Activated gamma-delta T cell treated with Interleukin-2 at 50 U/mL for 16 hours (primary cell): Measurements from ENCODE around the gene AMY1A.
"Not testable (repeated sequence)": the region's sequence is repeated elsewhere in the genome, so short reads cannot be mapped to it uniquely, and the experiment has no call there.

Experiments
- DNase-seq: peaks from one replicate; pipeline ENCODE4 v3.0.0-alpha.2; 2020

AMY1A gene

DNA sequence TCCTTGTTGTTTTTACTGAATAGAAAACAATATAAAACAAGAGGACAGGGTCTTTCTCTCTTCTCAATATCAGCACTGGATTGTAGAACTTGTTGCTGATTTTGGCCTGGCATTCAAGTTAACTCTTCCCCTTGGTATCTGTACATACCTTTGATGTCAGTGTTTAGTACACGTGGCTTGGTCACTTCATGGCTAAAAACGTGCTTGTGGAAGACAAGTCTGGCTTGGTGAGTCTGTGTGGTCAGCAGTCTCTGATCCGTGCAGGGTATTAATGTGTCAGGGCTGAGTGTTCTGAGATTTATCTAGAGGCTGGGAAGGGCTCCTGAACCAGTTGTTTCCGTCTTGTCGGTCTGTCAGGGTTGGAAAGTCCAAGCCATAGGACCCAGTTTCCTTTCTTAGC lies at the start of gene AMY1A:
AMY1A (plus strand) TSS at position 301 of the 400 bp plus-strand sequence. CDS start 571 bp downstream, outside the sequence.
- not testable (repeated sequence) for DNase-seq

DNA sequence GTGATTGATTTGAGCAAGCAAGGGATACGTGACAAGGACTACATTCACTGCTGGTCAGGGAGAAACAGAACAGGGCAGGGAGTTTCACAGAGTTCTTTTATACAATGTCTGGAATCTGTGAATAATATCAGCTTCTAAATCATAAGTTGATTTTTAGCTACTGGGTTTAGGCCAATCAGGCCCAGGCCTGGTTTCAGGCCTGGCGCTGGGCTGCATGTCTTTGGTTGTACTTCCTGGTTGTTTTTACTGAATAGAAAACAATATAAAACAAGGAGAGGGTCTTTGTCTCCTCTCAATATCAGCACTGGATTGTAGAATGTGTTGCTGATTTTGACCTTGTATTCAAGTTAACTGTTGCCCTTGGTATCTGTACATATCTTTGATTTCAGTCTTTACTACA lies 39.2 kb upstream of the AMY1A start:
- DNase-seq = no peak

DNA sequence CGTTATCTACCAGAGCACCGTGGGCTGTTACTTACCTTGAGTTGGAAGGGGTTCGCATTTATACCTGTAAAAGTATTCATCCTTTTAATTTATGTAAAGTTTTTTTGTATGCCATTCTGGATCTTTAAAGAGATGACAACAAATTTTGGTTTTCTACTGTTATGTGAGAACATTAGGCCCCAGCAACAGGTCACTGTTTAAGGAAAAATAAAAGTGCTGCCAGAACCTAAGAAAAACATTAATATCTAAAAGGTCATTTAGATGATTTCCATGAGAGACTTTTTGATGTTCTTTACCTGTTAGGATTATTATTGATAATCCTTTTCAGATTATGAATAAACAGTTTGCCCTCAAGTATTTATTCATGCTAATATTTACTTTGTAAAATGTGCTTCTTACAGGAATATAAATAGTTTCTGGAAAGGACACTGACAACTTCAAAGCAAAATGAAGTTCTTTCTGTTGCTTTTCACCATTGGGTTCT lies 38.5 kb upstream of the AMY1A start, which contains the start of gene AMY2A:
AMY2A (plus strand) TSS at position 434 of the 484 bp plus-strand sequence; CDS start at position 448, 14 bp downstream.
- DNase-seq = not testable (repeated sequence)

DNA sequence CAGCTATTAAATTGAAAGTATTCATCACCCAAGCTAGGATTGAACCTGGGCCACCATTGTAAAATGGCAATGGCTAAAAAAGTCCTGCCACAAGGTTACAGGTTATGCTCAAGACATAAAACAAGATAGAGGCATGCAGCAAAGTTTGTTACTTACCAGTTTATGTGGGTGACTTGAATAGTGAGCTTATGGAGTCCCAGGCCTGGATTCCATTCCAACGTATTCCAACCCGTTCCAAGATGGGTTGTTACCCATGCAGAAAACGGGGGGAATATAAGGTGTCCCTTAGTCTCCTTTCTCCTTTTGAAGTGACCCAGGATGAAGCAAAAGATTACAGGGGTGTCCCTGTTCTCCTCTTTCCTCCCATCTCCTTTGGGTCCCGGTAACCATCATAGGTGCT lies 28.1 kb upstream of the AMY1A start:
- DNase-seq = not testable (repeated sequence)

DNA sequence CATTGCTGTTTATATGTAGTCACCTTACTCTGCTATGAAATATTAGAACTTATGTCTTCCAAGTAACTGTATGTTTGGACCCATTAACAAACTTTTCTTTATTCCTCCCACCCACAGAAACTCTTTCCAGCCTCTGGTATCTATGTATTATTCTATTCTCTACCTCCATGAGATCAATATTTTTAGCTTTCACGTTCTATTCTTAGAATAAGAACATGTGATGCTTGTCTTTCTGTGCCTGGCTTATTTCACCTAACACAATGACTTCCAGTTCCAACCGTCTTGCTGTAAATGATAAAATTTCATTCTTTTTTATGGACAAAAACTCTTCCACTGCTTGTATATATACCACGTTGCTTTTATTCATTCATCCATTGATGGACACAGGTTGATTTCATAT lies 14.4 kb upstream of the AMY1A start:
- DNase-seq = not testable (repeated sequence)

DNA sequence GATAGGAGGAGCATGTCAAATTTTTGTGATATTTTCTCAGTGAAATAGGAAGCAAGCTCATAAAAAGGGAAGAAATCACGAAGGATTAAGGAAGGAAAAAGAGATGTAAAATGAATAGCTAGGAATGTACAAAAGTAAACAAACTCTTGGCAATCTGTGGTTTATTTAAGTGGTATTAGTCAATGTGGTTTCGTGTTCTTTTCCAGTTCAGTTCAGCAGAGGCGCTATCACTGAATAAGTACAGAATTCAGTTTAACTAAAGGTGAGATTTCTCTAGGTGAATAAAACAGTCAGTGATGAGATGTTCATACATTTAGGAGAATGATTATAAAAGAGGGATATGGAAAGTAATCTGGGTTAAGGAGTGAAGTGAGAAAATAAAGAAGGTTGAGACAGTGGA lies 11.7 kb upstream of the AMY1A start:
- DNase-seq = not testable (repeated sequence)

DNA sequence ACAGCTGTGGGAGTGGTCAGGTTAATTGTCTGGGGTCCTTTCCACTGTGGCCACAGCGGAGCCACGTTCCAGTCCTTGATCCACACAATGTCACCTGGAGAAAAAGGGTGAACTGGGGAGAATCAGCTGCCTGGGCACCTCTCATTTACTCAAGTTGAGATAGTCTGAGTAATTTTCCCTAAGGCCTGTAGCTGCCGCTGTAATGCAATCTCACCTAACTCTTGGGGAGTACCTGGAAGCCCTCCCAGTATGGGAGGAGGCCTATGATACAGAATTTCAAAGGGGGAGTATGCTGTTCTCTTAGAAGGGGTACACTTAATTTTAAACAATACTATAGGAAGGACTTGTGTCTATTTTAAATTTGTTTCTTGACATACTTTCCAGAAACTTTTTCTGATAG lies 5.3 kb upstream of the AMY1A start:
- DNase-seq = not testable (repeated sequence)

DNA sequence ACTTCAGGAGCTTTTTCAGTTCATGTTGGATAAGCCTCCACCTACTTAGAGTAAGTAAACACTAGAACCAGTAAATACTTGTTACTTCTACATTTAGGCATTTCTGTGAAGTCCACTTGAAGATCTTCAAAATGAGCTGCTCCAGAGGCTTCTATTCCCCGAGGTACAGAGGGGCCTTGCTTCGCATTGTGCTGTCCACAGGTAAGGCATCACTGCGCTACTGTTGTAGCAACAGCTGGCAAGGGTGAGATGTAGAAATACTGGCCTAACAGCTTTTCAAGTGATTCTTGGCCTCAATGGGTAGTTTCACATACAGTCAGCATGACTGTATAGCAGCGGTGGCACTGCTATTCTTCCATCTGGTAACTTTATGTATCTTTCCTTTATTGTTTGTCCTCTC lies 4.7 kb upstream of the AMY1A start:
- DNase-seq = not testable (repeated sequence)

DNA sequence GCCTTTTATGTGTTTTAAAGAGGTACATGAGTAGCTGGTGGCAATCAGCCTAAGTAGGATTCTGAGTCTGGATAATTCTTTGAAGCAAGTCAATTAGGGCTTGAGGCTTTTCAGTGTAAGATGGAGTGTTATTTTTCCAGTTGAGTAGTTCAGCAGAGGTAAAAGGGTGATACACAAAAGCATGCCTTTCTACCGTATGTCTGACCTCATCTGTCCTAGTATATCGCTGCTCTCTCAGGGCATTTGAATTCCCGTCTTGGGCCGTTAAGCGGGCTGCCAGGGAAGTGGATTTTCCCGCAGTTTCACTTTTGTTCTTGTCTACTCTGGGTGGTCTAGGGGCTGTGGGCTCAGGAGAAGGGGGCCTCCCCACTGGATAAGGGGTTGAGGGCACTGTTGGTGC lies 1.4 kb upstream of the AMY1A start:
- DNase-seq = not testable (repeated sequence)

DNA sequence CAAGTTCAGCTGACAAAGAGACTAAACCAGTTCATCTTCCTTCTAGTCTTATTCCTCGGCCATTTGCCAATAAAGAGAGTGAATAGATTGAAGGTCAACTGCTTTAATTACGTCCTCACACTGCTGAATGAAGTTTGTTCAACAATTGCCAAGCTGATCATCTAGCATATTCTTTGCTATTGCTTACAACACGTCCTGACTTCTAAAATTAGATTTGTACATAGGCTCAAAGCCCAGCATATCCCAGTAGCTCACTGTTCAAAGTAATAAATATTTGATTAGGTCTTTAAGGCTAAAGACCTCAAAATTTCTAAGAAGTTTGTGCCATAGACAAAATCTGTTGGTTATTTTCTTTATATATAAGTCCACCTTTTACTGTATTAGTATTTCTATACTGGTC lies 20.8 kb downstream of the AMY1A start:
- not testable (repeated sequence) for DNase-seq

DNA sequence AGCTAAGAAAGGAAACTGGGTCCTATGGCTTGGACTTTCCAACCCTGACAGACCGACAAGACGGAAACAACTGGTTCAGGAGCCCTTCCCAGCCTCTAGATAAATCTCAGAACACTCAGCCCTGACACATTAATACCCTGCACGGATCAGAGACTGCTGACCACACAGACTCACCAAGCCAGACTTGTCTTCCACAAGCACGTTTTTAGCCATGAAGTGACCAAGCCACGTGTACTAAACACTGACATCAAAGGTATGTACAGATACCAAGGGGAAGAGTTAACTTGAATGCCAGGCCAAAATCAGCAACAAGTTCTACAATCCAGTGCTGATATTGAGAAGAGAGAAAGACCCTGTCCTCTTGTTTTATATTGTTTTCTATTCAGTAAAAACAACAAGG lies 40.5 kb downstream of the AMY1A start, which contains the start of gene AMY1B:
AMY1B (minus strand) TSS at position 101 of the 400 bp plus-strand sequence. CDS start 571 bp downstream, outside the sequence.
- DNase-seq = not testable (repeated sequence)

DNA sequence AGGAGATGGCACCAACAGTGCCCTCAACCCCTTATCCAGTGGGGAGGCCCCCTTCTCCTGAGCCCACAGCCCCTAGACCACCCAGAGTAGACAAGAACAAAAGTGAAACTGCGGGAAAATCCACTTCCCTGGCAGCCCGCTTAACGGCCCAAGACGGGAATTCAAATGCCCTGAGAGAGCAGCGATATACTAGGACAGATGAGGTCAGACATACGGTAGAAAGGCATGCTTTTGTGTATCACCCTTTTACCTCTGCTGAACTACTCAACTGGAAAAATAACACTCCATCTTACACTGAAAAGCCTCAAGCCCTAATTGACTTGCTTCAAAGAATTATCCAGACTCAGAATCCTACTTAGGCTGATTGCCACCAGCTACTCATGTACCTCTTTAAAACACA lies 41.9 kb downstream of the AMY1A start:
- not testable (repeated sequence) for DNase-seq

DNA sequence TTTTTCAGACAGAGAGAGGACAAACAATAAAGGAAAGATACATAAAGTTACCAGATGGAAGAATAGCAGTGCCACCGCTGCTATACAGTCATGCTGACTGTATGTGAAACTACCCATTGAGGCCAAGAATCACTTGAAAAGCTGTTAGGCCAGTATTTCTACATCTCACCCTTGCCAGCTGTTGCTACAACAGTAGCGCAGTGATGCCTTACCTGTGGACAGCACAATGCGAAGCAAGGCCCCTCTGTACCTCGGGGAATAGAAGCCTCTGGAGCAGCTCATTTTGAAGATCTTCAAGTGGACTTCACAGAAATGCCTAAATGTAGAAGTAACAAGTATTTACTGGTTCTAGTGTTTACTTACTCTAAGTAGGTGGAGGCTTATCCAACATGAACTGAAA lies 45.1 kb downstream of the AMY1A start:
- DNase-seq = not testable (repeated sequence)

DNA sequence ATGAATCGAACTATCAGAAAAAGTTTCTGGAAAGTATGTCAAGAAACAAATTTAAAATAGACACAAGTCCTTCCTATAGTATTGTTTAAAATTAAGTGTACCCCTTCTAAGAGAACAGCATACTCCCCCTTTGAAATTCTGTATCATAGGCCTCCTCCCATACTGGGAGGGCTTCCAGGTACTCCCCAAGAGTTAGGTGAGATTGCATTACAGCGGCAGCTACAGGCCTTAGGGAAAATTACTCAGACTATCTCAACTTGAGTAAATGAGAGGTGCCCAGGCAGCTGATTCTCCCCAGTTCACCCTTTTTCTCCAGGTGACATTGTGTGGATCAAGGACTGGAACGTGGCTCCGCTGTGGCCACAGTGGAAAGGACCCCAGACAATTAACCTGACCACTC lies 45.7 kb downstream of the AMY1A start:
- not testable (repeated sequence) for DNase-seq

DNA sequence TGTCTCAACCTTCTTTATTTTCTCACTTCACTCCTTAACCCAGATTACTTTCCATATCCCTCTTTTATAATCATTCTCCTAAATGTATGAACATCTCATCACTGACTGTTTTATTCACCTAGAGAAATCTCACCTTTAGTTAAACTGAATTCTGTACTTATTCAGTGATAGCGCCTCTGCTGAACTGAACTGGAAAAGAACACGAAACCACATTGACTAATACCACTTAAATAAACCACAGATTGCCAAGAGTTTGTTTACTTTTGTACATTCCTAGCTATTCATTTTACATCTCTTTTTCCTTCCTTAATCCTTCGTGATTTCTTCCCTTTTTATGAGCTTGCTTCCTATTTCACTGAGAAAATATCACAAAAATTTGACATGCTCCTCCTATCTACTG lies 52.1 kb downstream of the AMY1A start:
- DNase-seq = not testable (repeated sequence)

DNA sequence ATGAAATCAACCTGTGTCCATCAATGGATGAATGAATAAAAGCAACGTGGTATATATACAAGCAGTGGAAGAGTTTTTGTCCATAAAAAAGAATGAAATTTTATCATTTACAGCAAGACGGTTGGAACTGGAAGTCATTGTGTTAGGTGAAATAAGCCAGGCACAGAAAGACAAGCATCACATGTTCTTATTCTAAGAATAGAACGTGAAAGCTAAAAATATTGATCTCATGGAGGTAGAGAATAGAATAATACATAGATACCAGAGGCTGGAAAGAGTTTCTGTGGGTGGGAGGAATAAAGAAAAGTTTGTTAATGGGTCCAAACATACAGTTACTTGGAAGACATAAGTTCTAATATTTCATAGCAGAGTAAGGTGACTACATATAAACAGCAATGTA lies 54.8 kb downstream of the AMY1A start:
- not testable (repeated sequence) for DNase-seq
